GM12878 (cell line): Measurements from ENCODE around the gene PSMB7. TPM values are rescaled to one million over a fixed set of nuclear protein-coding genes. Genes with fewer than 3 reads are reported as not detected.

Source experiments
- polyA plus RNA-seq, 11 experiments: library from polyadenylated mRNA; depleted of rRNA in 4 of 11; unstranded in 6 of 11; stranded (reverse) in 5 of 11; fragments of >200 nt; fragmentation: Nextera tagmentation in 4 of 11; fragmentation: Illumina TruSeq in 1 of 11; extraction: Ambion mirVana in 4 of 11; extraction: Trizol in 1 of 11; gene quantifications; 1 replicate in 1 of 11; 2 replicates in 10 of 11; pipeline versions ENCODE4 v1.2.1 to v1.2.3, GENCODE V29; 2011 to 2016; ENCODE audit warnings: inconsistent platforms in 2 of 11, missing spikeins in 2 of 11, low read depth in 1 of 11
- total RNA-seq, 4 experiments: library from RNA; depleted of rRNA in 3 of 4; stranded (reverse); fragments of >200 nt in 3 of 4; fragmentation: Illumina TruSeq in 1 of 4; extraction: Trizol in 1 of 4; gene quantifications; 2 replicates each; pipeline versions ENCODE4 v1.2.1 to v1.2.3, GENCODE V29; 2013 to 2021

The PSMB7 gene
- total and polyA plus RNA-seq, 10 of the 15 experiments (the other 5 are each of a cell fraction or from before 2014, with no cell fraction given) = 174 to 564 (median 268) TPM

Other genes starting within 250 kb of the PSMB7 start
- 50.0 and 58.0 TPM in 2 replicates for gene NEK6, start 157.5 kb downstream of the PSMB7 start, total RNA-seq (2014; rRNA removed)
- 51.8 and 53.8 TPM in 2 replicates for gene NEK6, start 157.5 kb downstream of the PSMB7 start, total RNA-seq (2014; rRNA removed; fragmentation: Illumina TruSeq; extraction: Trizol)
- gene NEK6, start 157.5 kb downstream of the PSMB7 start, total RNA-seq (2021) = 136 and 142 TPM in 2 replicates
- gene NEK6, start 157.5 kb downstream of the PSMB7 start, polyA plus RNA-seq (2011; rRNA removed) = 131 and 161 TPM in 2 replicates
- 68.6 and 87.1 TPM in 2 replicates for gene NEK6, start 157.5 kb downstream of the PSMB7 start, polyA plus RNA-seq (2014; fragmentation: Illumina TruSeq; extraction: Trizol)
- 10 to 100 TPM; 31.3 to 33.2 TPM for gene NEK6, start 157.5 kb downstream of the PSMB7 start, polyA plus RNA-seq (2014; fragmentation: Nextera tagmentation; extraction: Ambion mirVana)
- 91.3 and 96.0 TPM in 2 replicates for gene NEK6, start 157.5 kb downstream of the PSMB7 start, polyA plus RNA-seq (2014; rRNA removed)
- 100 to 1,000 TPM in 1 of 2 experiments, 10 to 100 TPM in 1; 97.0 to 104 TPM for gene NEK6, start 157.5 kb downstream of the PSMB7 start, polyA plus RNA-seq (2016; fragmentation: Nextera tagmentation; extraction: Ambion mirVana)
- not detected in 2 replicates for gene ADGRD2, start 35.0 kb upstream of the PSMB7 start, total RNA-seq (2014; rRNA removed)
- gene ADGRD2, start 35.0 kb upstream of the PSMB7 start, total RNA-seq (2014; rRNA removed; fragmentation: Illumina TruSeq; extraction: Trizol) = not detected in 2 replicates
- gene ADGRD2, start 35.0 kb upstream of the PSMB7 start, total RNA-seq (2021) = not detected in 2 replicates
- gene ADGRD2, start 35.0 kb upstream of the PSMB7 start, polyA plus RNA-seq (2011; rRNA removed) = not detected in 2 replicates
- gene ADGRD2, start 35.0 kb upstream of the PSMB7 start, polyA plus RNA-seq (2014; fragmentation: Illumina TruSeq; extraction: Trizol) = not detected in 2 replicates
- not detected for gene ADGRD2, start 35.0 kb upstream of the PSMB7 start, polyA plus RNA-seq (2014; fragmentation: Nextera tagmentation; extraction: Ambion mirVana)
- not detected in 2 replicates for gene ADGRD2, start 35.0 kb upstream of the PSMB7 start, polyA plus RNA-seq (2014; rRNA removed)
- gene ADGRD2, start 35.0 kb upstream of the PSMB7 start, polyA plus RNA-seq (2016; fragmentation: Nextera tagmentation; extraction: Ambion mirVana) = not detected
- 0.06 and 0.11 TPM in 2 replicates for gene NR5A1, start 92.0 kb upstream of the PSMB7 start, total RNA-seq (2014; rRNA removed)
- gene NR5A1, start 92.0 kb upstream of the PSMB7 start, total RNA-seq (2014; rRNA removed; fragmentation: Illumina TruSeq; extraction: Trizol) = 0.09 TPM in 1 of 2 replicates, not detected in the other
- gene NR5A1, start 92.0 kb upstream of the PSMB7 start, total RNA-seq (2021) = 0.18 and 0.27 TPM in 2 replicates
- gene NR5A1, start 92.0 kb upstream of the PSMB7 start, polyA plus RNA-seq (2011; rRNA removed) = 0.17 and 0.24 TPM in 2 replicates
- not detected in 2 replicates for gene NR5A1, start 92.0 kb upstream of the PSMB7 start, polyA plus RNA-seq (2014; fragmentation: Illumina TruSeq; extraction: Trizol)
- not detected for gene NR5A1, start 92.0 kb upstream of the PSMB7 start, polyA plus RNA-seq (2014; fragmentation: Nextera tagmentation; extraction: Ambion mirVana)
- gene NR5A1, start 92.0 kb upstream of the PSMB7 start, polyA plus RNA-seq (2014; rRNA removed) = 0.03 and 0.08 TPM in 2 replicates
- gene NR5A1, start 92.0 kb upstream of the PSMB7 start, polyA plus RNA-seq (2016; fragmentation: Nextera tagmentation; extraction: Ambion mirVana) = under 1 TPM in 1 of 2 experiments, not detected in 1; 0.07 TPM